Ammon's horn (tissue), 1 donor: Measurements from ENCODE around the gene SIK3.
"Not testable (repeated sequence)": the region's sequence is repeated elsewhere in the genome, so short reads cannot be mapped to it uniquely, and the experiment has no call there.

ENCODE experiments used
- DNase-seq: peaks from one replicate; pipeline ENCODE4 v3.0.0-alpha.2; 2016; ENCODE audit warnings: low spot score

The SIK3 gene

GRCh38 chr11:116825854-116826750 lies 272.1 kb downstream of the SIK3 start:
- no peak for DNase-seq

GRCh38 chr11:116825434-116825833 lies 272.8 kb downstream of the SIK3 start:
- no peak for DNase-seq

GRCh38 chr11:116823031-116823843 lies 275.0 kb downstream of the SIK3 start, which contains the start of gene APOA4:
Gene APOA4, minus strand, starts transcription at chr11:116823304. Its CDS starts 113 bp downstream, at chr11:116823191.
- no peak for DNase-seq

DNA sequence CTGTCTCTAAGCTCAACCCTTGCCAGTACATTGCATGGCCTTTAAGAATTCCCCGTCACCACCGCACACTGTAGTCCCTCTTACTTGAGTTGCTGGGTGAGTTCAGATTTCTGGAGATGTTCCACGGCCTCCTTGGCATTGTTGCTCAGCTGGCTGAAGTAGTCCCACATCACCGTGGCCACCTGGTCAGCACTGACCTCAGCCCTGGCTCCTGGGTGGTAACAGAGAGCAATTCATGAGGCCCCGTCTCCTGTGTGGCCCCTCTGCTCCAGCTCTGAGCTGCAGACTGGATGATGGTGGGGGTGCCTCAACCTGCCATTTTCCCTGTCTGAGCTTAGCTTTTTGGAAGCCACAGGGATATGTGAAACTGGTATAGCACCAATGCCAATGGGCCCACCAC lies 275.7 kb downstream of the SIK3 start:
- no peak for DNase-seq

DNA sequence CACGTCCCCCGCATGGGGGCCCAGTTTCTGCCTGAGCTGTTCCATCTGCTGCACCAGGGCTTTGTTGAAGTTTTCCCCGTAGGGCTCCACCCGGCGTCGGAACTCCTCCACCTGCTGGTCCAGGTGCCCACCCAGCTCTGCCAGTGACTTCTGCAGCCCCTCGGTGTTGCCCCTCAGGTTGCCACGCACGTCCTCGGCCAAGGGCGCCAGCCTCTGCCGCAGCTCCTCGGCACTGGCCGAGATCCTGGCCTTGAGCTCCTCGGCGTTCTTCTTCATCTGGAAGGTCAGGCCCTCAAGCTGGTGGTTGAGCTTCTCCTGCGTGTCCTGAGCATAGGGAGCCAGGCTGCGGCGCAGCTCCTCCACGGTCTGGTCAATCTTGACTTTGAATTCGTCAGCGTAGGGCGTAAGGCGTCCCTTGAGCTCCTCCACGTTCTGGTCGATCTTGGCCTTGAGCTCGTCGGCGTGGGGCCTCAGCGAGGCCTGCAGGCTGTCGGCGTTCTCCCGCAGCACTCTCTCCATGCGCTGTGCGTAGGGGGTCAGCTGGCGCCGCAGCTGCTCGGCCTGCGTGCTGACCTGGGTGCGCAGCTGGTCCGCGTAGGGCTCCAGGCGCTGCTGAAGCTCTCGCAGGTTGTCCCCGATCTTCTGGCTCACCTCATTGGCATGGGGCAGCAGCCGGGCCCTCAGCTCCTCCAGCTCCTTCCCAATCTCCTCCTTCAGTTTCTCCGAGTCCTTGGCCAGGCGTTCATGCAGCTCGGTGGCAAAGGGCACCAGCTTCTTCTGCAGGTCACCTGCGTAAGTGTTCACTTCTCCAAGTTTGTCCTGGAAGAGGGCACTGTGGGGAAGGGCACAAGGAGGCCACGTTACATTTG lies 276.9 kb downstream of the SIK3 start:
- no peak for DNase-seq

- no peak for DNase-seq
Observed at GRCh38 chr11:116819049-116819448, 279.2 kb downstream of the SIK3 start.

- no peak for DNase-seq
Observed at GRCh38 chr11:116814502-116814901, 283.7 kb downstream of the SIK3 start.

DNA sequence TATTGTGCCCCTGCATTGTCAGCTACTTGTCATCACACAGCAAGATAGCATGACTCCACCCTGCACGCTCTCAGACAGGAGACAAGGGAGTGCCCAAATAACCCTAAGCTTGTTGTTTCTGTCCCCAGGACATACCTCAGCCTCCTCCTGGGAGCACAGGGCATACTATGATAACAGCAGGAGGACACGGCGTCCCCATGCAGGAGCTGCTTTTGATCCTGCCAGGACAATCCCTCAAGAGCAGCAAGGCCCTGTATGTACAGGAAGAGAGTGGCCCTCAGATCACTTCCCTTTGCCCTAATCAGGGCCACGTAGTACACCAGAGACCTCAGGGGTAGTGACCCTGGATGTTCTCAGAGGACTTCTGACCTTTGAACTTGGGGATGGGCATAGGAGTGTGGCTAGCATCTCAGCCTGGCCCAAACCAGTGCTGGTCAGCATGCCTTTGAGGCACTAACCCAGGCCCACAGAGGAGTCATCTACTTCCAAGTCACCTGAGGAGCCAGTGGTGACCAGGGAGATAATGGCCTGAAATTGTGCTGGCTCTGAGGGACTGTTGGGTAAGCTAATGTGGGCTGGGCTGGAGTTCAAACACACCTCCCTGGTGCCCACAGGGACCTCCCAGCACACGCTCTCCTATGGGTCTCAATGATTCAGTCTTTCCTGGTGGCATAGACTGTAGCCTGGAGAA lies 284.3 kb downstream of the SIK3 start:
- no peak for DNase-seq

DNA sequence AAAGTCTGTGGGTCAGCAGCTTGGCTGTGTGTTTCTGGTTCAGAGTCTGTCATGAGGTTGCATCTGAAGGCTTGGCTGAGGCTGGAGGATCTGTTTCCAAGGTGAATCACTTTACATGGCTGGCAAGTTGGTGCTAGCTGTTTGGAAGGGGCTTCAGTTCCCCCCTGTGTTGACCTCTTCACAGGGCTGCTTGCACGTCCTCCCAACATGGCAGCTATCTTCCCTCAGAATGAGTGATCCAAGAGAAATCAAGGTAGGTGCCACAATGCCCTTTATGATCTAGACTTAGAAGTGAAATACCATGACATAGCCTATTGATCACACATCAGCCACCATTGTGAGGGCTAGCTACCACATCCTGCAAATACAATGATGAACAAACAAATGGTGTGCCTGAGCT lies 285.1 kb downstream of the SIK3 start:
- DNase-seq = no peak

DNA sequence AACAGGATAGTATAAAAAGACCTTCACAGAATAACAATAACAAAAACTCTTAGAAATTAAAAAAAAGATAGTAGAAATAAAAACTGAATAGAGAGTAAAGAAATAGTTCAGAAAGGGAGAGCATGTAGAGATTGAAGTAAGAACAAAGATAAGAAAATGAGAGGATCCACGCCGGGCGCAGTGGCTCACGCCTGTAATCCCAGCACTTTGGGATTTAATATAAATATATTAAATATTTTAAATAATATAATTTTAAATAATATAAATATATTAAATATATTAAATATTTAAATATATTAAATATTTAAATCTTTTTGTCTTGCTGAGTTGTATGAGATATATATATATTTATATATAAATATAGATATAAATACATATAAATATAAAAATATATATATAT lies 286.1 kb downstream of the SIK3 start:
- no peak for DNase-seq

- no peak for DNase-seq
Observed at GRCh38 chr11:116811194-116811593, 287.0 kb downstream of the SIK3 start.

DNA sequence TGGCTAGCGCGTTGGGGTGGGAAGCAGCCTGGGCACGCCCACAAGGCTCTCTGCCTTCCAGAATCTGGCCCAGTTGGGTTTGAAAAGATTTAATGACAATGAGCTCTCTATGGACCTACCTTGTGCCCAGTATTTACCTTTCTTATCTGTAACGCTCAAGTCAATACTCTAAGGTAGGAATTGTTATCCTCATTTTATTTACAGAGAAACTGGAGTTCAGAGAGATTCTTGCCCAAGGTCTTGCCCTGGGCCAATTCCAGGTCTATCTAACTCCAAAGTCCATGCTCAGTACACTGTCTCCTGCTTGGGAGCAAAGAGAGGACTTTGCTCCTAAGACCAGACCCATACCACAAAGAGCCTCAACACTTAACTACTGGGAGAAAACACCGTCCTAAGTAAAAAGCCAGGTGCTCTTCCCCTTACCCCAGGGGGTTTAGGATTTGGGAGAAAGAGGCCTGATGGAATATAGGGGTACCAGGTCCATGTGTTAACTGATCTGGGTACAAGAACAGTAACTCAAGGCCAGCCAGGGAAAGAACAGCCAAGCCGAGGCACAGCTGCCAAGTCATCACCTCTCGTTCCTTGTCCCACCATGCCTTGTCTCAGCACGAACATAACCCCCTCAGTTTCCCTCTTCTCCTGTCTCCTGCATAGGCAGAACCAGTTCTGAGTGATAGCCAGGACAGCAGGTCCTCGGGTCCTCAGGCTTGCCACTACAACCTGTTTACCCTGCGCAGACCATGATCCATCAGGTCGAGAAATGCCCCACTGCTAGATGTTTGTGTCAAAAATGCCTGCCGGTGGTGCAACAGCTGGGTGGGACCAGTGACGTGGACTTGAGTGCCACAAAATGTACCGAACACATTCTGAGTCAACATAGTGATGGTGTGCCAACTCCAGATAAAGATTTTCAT lies 289.7 kb downstream of the SIK3 start:
- DNase-seq = no peak

GRCh38 chr11:116807601-116808261 lies 290.5 kb downstream of the SIK3 start:
- no peak for DNase-seq

DNA sequence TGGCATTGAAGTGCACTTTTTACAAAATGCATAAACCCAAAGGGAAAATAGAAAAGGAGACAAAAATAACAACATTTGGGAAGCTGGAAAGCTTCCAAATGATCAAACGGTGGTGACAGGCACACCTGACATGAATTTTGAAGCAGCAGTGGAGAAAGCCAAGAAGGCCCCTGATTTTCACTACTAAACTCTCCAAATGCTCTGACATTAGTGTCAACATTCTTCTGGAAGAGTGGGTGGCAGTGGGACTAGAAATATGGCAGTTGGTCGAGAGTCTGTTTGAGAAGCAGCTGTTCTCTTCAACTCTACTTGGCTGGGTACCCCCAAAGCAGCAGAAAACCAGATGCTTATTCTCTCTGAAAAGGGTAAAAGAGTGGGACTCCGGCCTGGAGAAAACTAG lies 294.2 kb downstream of the SIK3 start:
- DNase-seq = no peak

- not testable (repeated sequence) for DNase-seq
Observed at GRCh38 chr11:116801662-116802061, 296.6 kb downstream of the SIK3 start.

DNA sequence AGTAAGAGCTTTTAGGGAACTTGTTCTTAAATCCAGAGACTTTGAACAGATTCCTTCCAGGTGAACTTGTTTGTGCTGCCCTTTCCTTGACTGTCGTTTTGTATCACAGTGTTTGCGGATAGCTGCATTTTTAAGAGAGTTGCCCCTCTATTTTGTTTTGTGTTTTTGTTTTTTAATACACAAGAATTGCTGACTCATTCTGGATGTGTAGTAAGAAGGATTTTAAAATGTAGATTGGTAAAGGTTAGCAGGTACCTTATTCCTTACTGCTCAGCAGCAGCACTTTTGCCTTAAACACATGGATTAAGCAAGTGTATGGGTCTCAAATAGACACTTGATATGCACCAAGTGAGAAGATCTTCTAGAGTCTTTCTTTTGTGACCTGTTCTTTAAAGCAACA lies 297.6 kb downstream of the SIK3 start:
- DNase-seq = no peak

- DNase-seq = no peak
Observed at GRCh38 chr11:116798368-116798767, 299.9 kb downstream of the SIK3 start.

GRCh38 chr11:116797816-116798215 lies 300.4 kb downstream of the SIK3 start:
- no peak for DNase-seq

- DNase-seq = no peak
Observed at GRCh38 chr11:116796548-116796947, 301.7 kb downstream of the SIK3 start.

- DNase-seq = no peak
Observed at GRCh38 chr11:116794851-116795250, 303.4 kb downstream of the SIK3 start.
